Activated CD4-positive, alpha-beta T cell treated with anti-CD3 and anti-CD28 coated beads, Interleukin-2, amount 10 ng/mL, durations not matched to agents 24 days and 14 days (primary cell): ENCODE measurements around the gene CYB561A3. TPM values are rescaled to one million over a fixed set of nuclear protein-coding genes. Genes with fewer than 3 reads are reported as not detected.

Experiments used
- DNase-seq: peaks from one replicate; pipeline ENCODE4 v3.0.0; 2022
- H3K27ac Mint-ChIP-seq: one replicate; pipeline ENCODE4 v1.8.0; 2022; ENCODE audit warnings: mild to moderate bottlenecking, mixed read lengths
- H3K27me3 Mint-ChIP-seq: one replicate; pipeline ENCODE4 v1.8.0; 2022; ENCODE audit warnings: mixed read lengths
- H3K36me3 Mint-ChIP-seq: one replicate; pipeline ENCODE4 v1.8.0; 2022; ENCODE audit warnings: low read depth, mild to moderate bottlenecking, mixed read lengths
- H3K4me1 Mint-ChIP-seq: one replicate; pipeline ENCODE4 v1.8.0; 2021; ENCODE audit warnings: mixed read lengths
- H3K4me3 Mint-ChIP-seq: one replicate; pipeline ENCODE4 v1.8.0; 2022; ENCODE audit warnings: mild to moderate bottlenecking, moderate library complexity, mixed read lengths
- H3K9me3 Mint-ChIP-seq: one replicate; pipeline ENCODE4 v1.8.0; 2021; ENCODE audit warnings: mixed read lengths
- intact Hi-C: fragments of 100-400 bp; cut with micrococcal nuclease; formaldehyde crosslinking; loops from one replicate; pipeline ENCODE4 v1.15.1; 2023
- total RNA-seq: library from RNA; stranded (reverse); gene quantifications from 2 replicates; pipeline ENCODE4 v1.2.3, GENCODE V29; 2022

CYB561A3 gene
- total RNA-seq, 1 donor from 2014 or later = 35.1 TPM

DNA sequence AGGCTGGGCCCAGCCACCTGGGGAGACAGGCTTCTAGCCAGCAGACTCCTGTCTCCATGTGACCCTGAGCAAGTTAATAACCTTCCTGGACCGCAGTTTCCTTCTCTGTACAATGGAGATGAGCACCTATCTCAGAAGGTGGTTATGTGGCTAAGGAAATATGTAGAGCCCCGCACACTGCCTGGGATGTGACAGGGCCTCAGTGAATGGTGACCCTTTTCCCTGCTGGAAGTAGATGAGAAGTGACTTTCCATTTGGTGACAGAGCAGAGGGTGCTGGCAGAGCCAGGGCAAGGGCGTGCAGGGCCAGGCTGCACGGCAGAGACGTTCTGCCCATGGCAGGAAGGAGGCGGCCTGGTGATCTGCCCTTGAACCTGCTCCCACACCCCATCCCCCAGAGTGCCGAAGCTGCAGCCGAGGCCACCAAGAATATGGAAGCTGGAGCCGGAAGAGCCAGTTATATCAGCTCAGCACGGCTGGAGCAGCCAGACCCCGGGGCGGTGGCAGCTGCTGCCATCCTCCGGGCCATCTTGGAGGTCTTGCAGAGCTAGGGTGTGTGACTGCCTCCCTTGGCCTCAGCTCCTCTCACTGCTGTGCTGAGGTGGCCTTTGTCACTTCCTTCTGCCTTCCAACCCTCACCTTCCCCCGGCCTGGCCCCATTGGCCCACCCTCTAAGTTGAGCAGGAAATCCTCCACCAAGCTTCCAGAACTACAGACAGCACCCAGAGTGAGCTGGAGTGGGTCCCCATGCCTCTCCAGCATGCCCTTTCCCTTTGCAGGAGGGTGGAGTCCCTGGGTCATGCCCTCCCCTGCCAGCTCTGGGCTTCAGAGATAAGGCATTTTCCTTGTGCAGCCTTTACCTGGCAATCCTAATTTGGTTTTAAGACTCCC, 15.5 kb downstream of the CYB561A3 start:
- DNase-seq = no peak
- Mint-ChIP-seq H3K4me3 (no peak overlapping the region), H3K9me3 (no peaks in the 10 kb centered on the region), H3K4me1 (no peaks in the 10 kb centered on the region), H3K27me3 (no peaks in the 10 kb centered on the region), H3K36me3 (peaks cover 17% of the 10 kb centered on the region), H3K27ac (no peak overlapping the region)
- intact Hi-C loops = no loop called here

GRCh38 chr11:61345170-61345610, 16.5 kb downstream of the CYB561A3 start:
- Mint-ChIP-seq H3K4me1 (no peaks in the 10 kb centered on the region), H3K27me3 (no peaks in the 10 kb centered on the region), H3K36me3 (peaks cover 19% of the 10 kb centered on the region), H3K4me3 (no peak overlapping the region), H3K9me3 (no peaks in the 10 kb centered on the region), H3K27ac (no peak overlapping the region)
- intact Hi-C loops = no loop called here
- DNase-seq = no peak

DNA sequence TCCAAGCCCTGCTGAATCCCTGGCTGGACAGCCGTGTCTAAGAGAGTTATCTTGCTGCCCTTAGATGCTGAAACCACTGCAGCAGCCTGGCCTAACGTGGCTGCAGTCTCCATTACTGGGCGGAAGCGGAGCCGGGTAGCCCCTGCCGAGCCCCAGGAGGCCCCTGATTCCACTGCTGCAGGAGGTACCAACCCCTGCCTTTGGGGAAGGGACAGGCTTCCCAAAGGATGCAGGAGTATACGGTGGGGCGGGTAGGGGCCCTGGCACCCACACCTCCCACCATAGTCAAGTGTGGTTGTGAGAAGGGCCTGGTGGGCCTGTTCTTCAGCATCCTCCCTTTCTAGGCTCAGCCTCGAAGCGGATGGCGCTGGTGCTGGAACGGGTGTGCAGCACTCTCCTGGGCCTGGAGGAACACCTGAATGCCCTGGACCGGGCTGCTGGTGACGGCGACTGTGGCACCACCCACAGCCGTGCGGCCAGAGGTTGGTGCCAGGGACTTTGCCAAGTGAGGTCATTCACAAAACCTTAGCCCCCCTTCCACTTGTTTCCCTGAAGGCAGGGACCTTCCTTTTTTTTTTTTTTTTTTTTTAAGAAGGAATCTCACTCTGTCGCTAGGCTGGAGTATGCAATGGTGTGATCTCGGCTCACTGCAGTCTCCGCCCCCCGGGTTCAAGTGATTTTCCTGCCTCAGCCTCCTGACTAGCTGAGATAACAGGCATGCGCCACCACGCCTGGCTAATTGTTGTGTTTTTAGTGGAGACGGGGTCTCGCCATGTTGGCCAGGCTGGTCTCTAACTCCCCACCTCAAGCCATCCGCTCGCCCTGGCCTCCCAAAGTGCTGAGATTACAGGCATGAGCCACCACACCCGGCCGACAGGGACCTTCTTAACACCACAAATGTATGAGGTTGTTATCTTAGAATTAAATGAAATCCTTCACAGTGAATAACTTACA, 17.6 kb downstream of the CYB561A3 start:
- Mint-ChIP-seq H3K27ac (no peak overlapping the region), H3K9me3 (no peaks in the 10 kb centered on the region), H3K36me3 (peaks cover 20% of the 10 kb centered on the region), H3K4me1 (no peaks in the 10 kb centered on the region), H3K4me3 (no peak overlapping the region), H3K27me3 (no peaks in the 10 kb centered on the region)
- intact Hi-C loops = no loop called here
- no peak for DNase-seq

DNA sequence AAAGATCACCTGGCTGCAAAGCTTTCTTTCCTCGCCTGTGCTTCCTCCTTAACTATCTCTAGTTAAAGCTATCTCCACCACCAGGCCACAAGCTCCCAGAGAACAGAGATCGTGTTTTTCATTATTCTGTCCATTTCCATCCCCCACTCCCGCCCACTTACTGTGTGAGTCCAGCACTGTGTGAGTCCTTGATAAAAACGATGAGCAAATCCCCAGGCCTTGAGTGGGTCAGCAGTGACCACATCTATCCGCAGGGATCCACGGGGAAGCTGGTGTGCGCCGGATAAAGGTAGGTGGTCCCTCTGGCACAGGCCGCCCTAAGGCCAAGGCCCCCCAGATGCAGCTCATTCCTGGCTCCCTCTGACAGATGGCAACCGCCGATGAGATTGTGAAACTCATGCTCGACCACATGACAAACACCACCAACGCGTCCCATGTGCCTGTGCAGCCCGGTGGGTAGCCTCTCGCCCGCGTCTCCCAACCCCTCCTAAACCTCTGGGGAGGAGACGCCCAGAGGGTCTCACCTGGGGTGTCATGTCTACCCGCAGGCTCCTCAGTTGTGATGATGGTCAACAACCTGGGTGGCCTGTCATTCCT, 19.4 kb downstream of the CYB561A3 start:
- Mint-ChIP-seq H3K36me3 (peaks cover 14% of the 10 kb centered on the region), H3K4me1 (no peaks in the 10 kb centered on the region), H3K4me3 (no peak overlapping the region), H3K9me3 (no peaks in the 10 kb centered on the region), H3K27me3 (no peaks in the 10 kb centered on the region), H3K27ac (no peak overlapping the region)
- intact Hi-C loops = no loop called here
- DNase-seq = no peak

DNA sequence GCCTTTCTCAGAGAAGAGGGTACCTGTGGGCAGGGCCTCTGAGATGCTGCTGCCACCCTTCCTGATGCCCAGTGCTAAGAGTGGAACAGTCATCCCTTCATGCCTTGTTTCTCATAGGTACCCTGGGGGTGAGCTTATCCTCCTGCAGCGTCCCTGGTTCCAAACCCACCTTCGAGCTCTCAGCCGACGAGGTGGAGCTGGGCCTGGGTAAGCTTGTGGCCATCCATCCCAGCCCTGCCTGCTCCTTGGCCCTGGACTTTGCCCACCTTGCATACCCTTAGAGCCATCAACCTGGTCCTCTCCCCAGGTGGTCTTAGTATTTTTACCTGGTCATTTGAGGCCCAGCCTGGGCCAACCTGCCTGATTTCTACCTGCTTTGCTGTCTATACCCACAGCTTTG, 20.0 kb downstream of the CYB561A3 start:
- DNase-seq = no peak
- Mint-ChIP-seq H3K36me3 (peaks cover 12% of the 10 kb centered on the region), H3K9me3 (no peaks in the 10 kb centered on the region), H3K27me3 (no peaks in the 10 kb centered on the region), H3K4me3 (no peak overlapping the region), H3K4me1 (peaks cover 5% of the 10 kb centered on the region), H3K27ac (no peak overlapping the region)
- intact Hi-C loops = no loop called here

GRCh38 chr11:61340979-61341378, 20.7 kb downstream of the CYB561A3 start:
- Mint-ChIP-seq H3K36me3 (peaks cover 9% of the 10 kb centered on the region), H3K4me3 (no peak overlapping the region), H3K27ac (no peak overlapping the region), H3K27me3 (no peaks in the 10 kb centered on the region), H3K4me1 (peaks cover 10% of the 10 kb centered on the region), H3K9me3 (no peaks in the 10 kb centered on the region)
- no peak for DNase-seq
- intact Hi-C loops = no loop called here

GRCh38 chr11:61339490-61339878, 22.2 kb downstream of the CYB561A3 start:
- intact Hi-C loops = no loop called here
- Mint-ChIP-seq H3K27ac (no peak overlapping the region), H3K4me3 (no peak overlapping the region), H3K9me3 (no peaks in the 10 kb centered on the region), H3K27me3 (no peaks in the 10 kb centered on the region), H3K36me3 (peaks cover 7% of the 10 kb centered on the region), H3K4me1 (peaks cover 12% of the 10 kb centered on the region)
- no peak for DNase-seq

DNA sequence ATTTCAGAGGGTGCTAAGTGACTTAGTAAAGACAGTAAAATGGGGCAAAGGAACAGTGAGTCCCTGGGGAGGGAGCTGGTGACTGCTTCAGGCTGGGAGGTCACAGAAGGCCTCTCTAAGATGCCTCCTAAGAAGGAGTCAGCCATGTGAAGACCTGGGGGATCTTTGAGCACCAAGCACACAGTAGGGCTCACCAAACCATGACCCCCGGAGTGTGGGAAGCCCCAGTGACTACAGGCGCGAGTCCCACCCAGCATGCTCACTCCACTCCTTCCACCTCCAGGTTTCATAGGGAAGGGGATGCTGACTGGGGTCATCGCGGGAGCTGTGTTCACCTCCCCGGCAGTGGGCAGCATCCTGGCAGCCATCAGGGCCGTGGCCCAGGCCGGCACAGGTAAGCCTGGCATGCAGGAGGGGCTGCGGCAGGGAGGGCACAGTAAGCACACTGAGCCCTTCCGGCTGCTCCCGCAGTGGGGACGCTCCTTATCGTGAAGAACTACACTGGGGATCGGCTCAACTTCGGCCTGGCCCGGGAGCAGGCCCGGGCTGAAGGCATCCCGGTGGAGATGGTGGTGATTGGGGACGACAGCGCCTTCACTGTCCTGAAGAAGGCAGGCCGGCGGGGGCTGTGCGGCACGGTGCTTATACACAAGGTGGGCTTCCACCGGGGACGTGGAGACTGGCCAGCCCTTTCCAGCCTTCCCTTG, 22.7 kb downstream of the CYB561A3 start:
- Mint-ChIP-seq H3K4me1 (peaks cover 16% of the 10 kb centered on the region), H3K27me3 (no peaks in the 10 kb centered on the region), H3K36me3 (peaks cover 7% of the 10 kb centered on the region), H3K27ac (no peak overlapping the region), H3K4me3 (no peak overlapping the region), H3K9me3 (no peaks in the 10 kb centered on the region)
- DNase-seq = no peak
- intact Hi-C loops = no loop called here

DNA sequence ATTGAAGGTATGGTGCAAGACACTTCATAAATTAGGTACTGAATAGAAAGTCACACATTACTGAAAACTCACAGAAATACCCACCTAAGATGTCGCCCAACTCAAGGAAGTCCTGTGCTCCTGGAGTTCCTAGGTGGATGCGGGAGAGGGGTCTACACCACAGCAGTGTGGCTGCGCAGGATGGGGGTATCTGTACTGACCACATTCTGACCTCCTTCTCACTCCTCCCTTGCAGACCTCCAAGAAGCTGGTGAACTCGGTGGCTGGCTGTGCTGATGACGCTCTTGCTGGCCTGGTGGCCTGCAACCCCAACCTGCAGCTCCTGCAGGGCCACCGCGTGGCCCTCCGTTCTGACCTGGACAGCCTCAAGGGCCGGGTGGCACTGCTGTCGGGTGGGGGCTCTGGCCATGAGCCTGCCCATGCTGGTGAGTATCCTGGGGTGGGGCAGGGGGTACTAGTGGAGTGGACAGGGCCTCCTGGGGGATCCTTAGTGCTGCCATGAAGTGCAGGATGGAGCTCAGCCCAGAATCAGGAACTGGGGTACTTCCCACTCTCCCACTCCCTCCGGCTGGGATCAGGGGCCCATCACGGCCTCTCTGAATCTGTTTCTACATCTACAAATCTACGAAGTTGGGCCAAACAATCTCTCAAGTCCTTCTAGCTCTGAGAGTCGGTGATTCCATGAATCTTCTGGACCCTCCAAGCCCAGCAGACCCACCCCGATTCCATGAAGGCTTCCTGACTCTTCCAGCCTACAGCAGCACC, 23.8 kb downstream of the CYB561A3 start:
- Mint-ChIP-seq H3K27me3 (no peaks in the 10 kb centered on the region), H3K27ac (no peak overlapping the region), H3K9me3 (no peaks in the 10 kb centered on the region)

GRCh38 chr11:61336171-61336935, 25.3 kb downstream of the CYB561A3 start:
- peak overlapping the region; percentile 85 for H3K27ac Mint-ChIP-seq
- peak; percentile 96 for DNase-seq
- H3K4me1 Mint-ChIP-seq = peaks cover 32% of the 10 kb centered on the region
- no peaks in the 10 kb centered on the region for H3K27me3 Mint-ChIP-seq
- intact Hi-C loops = loop anchor here (1.0 kb wide), 2 partner anchors 49 to 56 kb away; partner anchors contain the start of gene TMEM216
- no peaks in the 10 kb centered on the region for H3K9me3 Mint-ChIP-seq
- H3K36me3 Mint-ChIP-seq = peaks cover 23% of the 10 kb centered on the region
- peak overlapping the region; percentile 40 for H3K4me3 Mint-ChIP-seq

More for the DNA sequence above, 23.8 kb downstream of the CYB561A3 start:
- H3K4me1 Mint-ChIP-seq = peaks cover 23% of the 10 kb centered on the region
- no peak overlapping the region for H3K4me3 Mint-ChIP-seq
- peaks cover 9% of the 10 kb centered on the region for H3K36me3 Mint-ChIP-seq
- intact Hi-C loops = no loop called here
- no peak for DNase-seq

GRCh38 chr11:61335355-61335710, 26.3 kb downstream of the CYB561A3 start:
- Mint-ChIP-seq H3K27ac (peak overlapping the region; percentile 37), H3K4me1 (peaks cover 39% of the 10 kb centered on the region), H3K9me3 (no peaks in the 10 kb centered on the region), H3K4me3 (no peak overlapping the region), H3K36me3 (peaks cover 26% of the 10 kb centered on the region), H3K27me3 (no peaks in the 10 kb centered on the region)
- intact Hi-C loops = no loop called here
- DNase-seq = no peak
